ENCODE data around the gene ZBTB45. TPM values are rescaled to one million over a fixed set of nuclear protein-coding genes. Genes with fewer than 3 reads are reported as not detected.

ZBTB45 gene
- total RNA-seq, 1 experiment from 2014 or later: 19.7 TPM

GRCh38 chr19:58500242-58500641 is 19.4 kb downstream of the ZBTB45 start (continued):
- no peak for TF ChIP-seq CDX4 (CRISPR knock-in tag; IDR thresholded peaks at IDR 0.05; ENCODE audit: borderline replicate concordance)
- TF ChIP-seq IRF1 (CRISPR knock-in tag; IDR thresholded peaks at IDR 0.05): no peak
- TF ChIP-seq RORB (CRISPR knock-in tag; IDR thresholded peaks at IDR 0.05): no peak
- TF ChIP-seq ZNF671 (CRISPR knock-in tag; IDR thresholded peaks at IDR 0.05): no peak
- TF ChIP-seq, protein P1, sequence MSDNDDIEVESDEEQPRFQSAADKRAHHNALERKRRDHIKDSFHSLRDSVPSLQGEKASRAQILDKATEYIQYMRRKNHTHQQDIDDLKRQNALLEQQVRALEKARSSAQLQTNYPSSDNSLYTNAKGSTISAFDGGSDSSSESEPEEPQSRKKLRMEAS (CRISPR knock-in tag; IDR thresholded peaks at IDR 0.05): no peak

GRCh38 chr19:58499021-58499927 is 20.3 kb downstream of the ZBTB45 start:
- Mint-ChIP-seq H3K4me3 (peak overlapping the region; percentile 81), H3K9me3 (no peaks in the 10 kb centered on the region; the same call in 1 of the 2 replicates), H3K36me3 (no peaks in the 10 kb centered on the region), H3K4me1 (peaks cover 17% of the 10 kb centered on the region), H3K27me3 (ENCODE audit: low read depth) (peaks cover 11% of the 10 kb centered on the region), H3K27ac (peak overlapping the region; percentile 98)
- DNase-seq (ENCODE audit: low spot score): peak; percentile 100
- ATAC-seq: peak; percentile 98
- CTCF ChIA-PET: interaction anchor here (0.6 to 4.2 kb wide), 3 partner anchors 14 to 48 kb away, joined by 3 to 30 read pairs (median 16); partner anchors contain the start of genes ZBTB45 and ZNF324B
- POLR2A ChIA-PET: interaction anchor here (1.1 to 1.7 kb wide), 4 partner anchors 15 to 56 kb away, joined by 3 to 6 read pairs (median 4); partner anchors contain the start of genes CHMP2A, TRIM28 and ZNF446
- TF ChIP-seq FOXP1 (CRISPR knock-in tag; IDR thresholded peaks at IDR 0.05; ENCODE audit: borderline replicate concordance): peak; percentile 58; the same call in 1 of the 2 replicates
- TF ChIP-seq, protein P1 (CRISPR knock-in tag; IDR thresholded peaks at IDR 0.05): peak; percentile 68
- TF ChIP-seq NR2C2 (CRISPR knock-in tag; IDR thresholded peaks at IDR 0.05): peak; percentile 61
- TF ChIP-seq SP1 (CRISPR knock-in tag; conservative IDR thresholded peaks at IDR 0.05): peak; percentile 82
- no peak for TF ChIP-seq SOX15 (CRISPR knock-in tag; IDR thresholded peaks at IDR 0.05)
- TF ChIP-seq ZNF423 (CRISPR knock-in tag; IDR thresholded peaks at IDR 0.05): peak; percentile 54; the same call in 1 of the 2 replicates
- no peak for TF ChIP-seq ZNF232 (CRISPR knock-in tag; IDR thresholded peaks at IDR 0.05)
- peak; percentile 87 for TF ChIP-seq ETV6 (CRISPR knock-in tag; IDR thresholded peaks at IDR 0.05)
- 0 out of 2 replicates have a peak, but pooled peaks have one; percentile 33 for TF ChIP-seq ZBTB43 (CRISPR knock-in tag; IDR thresholded peaks at IDR 0.05)
- no peak for TF ChIP-seq ZNF317 (CRISPR knock-in tag; IDR thresholded peaks at IDR 0.05; ENCODE audit: borderline replicate concordance, low read depth)
- TF ChIP-seq ESRRA (CRISPR knock-in tag; IDR thresholded peaks at IDR 0.05; ENCODE audit: borderline replicate concordance): peak; percentile 35; the same call in 1 of the 2 replicates
- TF ChIP-seq, protein P2, sequence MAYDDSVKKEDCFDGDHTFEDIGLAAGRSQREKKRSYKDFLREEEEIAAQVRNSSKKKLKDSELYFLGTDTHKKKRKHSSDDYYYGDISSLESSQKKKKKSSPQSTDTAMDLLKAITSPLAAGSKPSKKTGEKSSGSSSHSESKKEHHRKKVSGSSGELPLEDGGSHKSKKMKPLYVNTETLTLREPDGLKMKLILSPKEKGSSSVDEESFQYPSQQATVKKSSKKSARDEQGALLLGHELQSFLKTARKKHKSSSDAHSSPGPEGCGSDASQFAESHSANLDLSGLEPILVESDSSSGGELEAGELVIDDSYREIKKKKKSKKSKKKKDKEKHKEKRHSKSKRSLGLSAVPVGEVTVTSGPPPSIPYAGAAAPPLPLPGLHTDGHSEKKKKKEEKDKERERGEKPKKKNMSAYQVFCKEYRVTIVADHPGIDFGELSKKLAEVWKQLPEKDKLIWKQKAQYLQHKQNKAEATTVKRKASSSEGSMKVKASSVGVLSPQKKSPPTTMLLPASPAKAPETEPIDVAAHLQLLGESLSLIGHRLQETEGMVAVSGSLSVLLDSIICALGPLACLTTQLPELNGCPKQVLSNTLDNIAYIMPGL (CRISPR knock-in tag; IDR thresholded peaks at IDR 0.05): 0 out of 2 replicates have a peak, but pooled peaks have one; percentile 50
- TF ChIP-seq, protein P3, sequence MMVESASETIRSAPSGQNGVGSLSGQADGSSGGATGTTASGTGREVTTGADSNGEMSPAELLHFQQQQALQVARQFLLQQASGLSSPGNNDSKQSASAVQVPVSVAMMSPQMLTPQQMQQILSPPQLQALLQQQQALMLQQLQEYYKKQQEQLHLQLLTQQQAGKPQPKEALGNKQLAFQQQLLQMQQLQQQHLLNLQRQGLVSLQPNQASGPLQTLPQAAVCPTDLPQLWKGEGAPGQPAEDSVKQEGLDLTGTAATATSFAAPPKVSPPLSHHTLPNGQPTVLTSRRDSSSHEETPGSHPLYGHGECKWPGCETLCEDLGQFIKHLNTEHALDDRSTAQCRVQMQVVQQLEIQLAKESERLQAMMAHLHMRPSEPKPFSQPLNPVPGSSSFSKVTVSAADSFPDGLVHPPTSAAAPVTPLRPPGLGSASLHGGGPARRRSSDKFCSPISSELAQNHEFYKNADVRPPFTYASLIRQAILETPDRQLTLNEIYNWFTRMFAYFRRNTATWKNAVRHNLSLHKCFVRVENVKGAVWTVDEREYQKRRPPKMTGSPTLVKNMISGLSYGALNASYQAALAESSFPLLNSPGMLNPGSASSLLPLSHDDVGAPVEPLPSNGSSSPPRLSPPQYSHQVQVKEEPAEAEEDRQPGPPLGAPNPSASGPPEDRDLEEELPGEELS (CRISPR knock-in tag; IDR thresholded peaks at IDR 0.05): peak; percentile 91
- TF ChIP-seq STAT6 (CRISPR knock-in tag; conservative IDR thresholded peaks at IDR 0.05; ENCODE audit: low read depth): no peak
- peak; percentile 33; the same call in 1 of the 2 replicates for TF ChIP-seq CREM (CRISPR knock-in tag; IDR thresholded peaks at IDR 0.05)
- 0 out of 2 replicates have a peak, but pooled peaks have one; percentile 63 for TF ChIP-seq ATF1 (CRISPR knock-in tag; IDR thresholded peaks at IDR 0.05)
- TF ChIP-seq MYBL2 (CRISPR knock-in tag; IDR thresholded peaks at IDR 0.05): no peak; the same call in 1 of the 2 replicates

All from WTC11 (cell line).